NT2/D1 (cell line): ENCODE data around the gene HSPB3.

Experiments used
- SUZ12 ChIP-seq: IDR thresholded peaks from 2 replicates; pipeline ENCODE4 v1.6.1; 2011; ENCODE audit not compliant: insufficient read length, insufficient read depth; ENCODE audit errors: extremely low read depth
- YY1 ChIP-seq: IDR thresholded peaks from 2 replicates; pipeline ENCODE4 v1.6.1; 2011; ENCODE audit not compliant: insufficient read length, insufficient read depth
- ZNF274 ChIP-seq: IDR thresholded peaks from 2 replicates; pipeline ENCODE4 v1.6.1; 2011; ENCODE audit warnings: mild to moderate bottlenecking, low read depth, low read length

DNA sequence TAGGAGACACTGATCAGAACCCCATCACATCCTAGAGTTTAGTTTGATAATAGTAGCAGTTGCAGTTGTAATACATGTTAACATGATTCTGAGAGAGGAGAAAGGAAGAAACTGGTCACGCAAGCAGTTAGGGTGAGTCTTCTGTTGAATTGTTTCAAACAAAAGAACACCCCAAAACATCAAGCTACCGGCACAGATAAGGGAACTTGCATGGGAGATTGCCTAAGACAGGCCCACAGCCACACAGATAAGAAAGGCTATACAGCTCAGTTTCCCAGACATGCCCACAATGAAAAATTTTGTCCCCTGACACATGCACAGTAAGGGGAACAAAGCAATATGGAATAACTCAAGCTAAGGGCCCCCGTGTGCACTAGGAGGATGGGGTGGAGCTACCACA is 15.9 kb downstream of the HSPB3 start:
- TF ChIP-seq YY1 (no peak), ZNF274 (no peak), SUZ12 (no peak)
